GM12878 (cell line): ENCODE results near the gene TPD52L2. TPM values are rescaled to one million over a fixed set of nuclear protein-coding genes. Genes with fewer than 3 reads are reported as not detected.
A peak's percentile ranks its signal among the peaks of the same experiment; 100 is the strongest.
"Not testable (repeated sequence)": the region's sequence is repeated elsewhere in the genome, so short reads cannot be mapped to it uniquely, and the experiment has no call there.

Experiments
- ATAC-seq: fragments of 200-7000 bp; cut with Tn5 transposase; 3 replicates; pipeline ENCODE4 v1.9.1; 2020; ENCODE audit warnings: mild to moderate bottlenecking, moderate library complexity
- BruUV-seq: library from RNA; stranded (reverse); fragments of 400-500 nt; replicated peaks from 2 replicates; lab custom pipeline; 2021; lab: Mats Ljungman, UMichigan
- CTCF ChIA-PET: fragments of 300-600 bp; sonication (Branson Sonifier 250); formaldehyde crosslinking; extraction: SDS; loops from one replicate; lab custom pipeline; 2021; ENCODE audit warnings: inconsistent platforms; lab: Yijun Ruan, JAX
- POLR2A ChIA-PET: fragments of 350-600 bp; formaldehyde crosslinking; extraction: SDS; loops from one replicate; lab custom pipeline; 2021; ENCODE audit warnings: inconsistent platforms; lab: Charles Lee
- RAD21 ChIA-PET: fragments of 300-600 bp; sonication (Branson Sonifier 250); formaldehyde crosslinking; loops from one replicate; lab custom pipeline; 2023; ENCODE audit warnings: antibody characterized with exemption; ENCODE audit not compliant: unreplicated experiment; lab: Charles Lee
- SMC1A ChIA-PET: fragments of 300-600 bp; sonication (Branson Sonifier 250); formaldehyde crosslinking; loops from one replicate; lab custom pipeline; 2023; ENCODE audit not compliant: unreplicated experiment, uncharacterized antibody; lab: Charles Lee
- DNase-seq: peaks from one replicate; pipeline ENCODE4 v3.0.0-alpha.2; 2011; ENCODE audit warnings: low read depth, low spot score
- FAIRE-seq: peaks from 3 replicates; lab custom pipeline; 2011; peaks lifted over from hg19 to GRCh38; lab: Jason Lieb, UNC
- H2AFZ ChIP-seq: 2 replicates; pipeline ENCODE4 v1.6.0; 2011; ENCODE audit warnings: low read depth, low read length, control low read depth; ENCODE audit not compliant: control insufficient read depth
- H3K27ac ChIP-seq: 2 replicates; pipeline ENCODE4 v1.5.1; 2011; ENCODE audit warnings: control low read depth; ENCODE audit not compliant: control insufficient read depth, insufficient read depth
- H3K27me3 ChIP-seq, 2 experiments: replicated peaks in 1 of 2; 2 replicates each; pipeline versions ENCODE4 v1.6.0 to v1.6.1; 2011; ENCODE audit warnings: low read length in 1 of 2; ENCODE audit not compliant: control insufficient read depth in 2 of 2, insufficient read depth in 2 of 2
- H3K36me3 ChIP-seq, 2 experiments: 2 replicates each; pipeline ENCODE4 v1.5.1; 2011; ENCODE audit warnings: low read length in 1 of 2; ENCODE audit not compliant: control insufficient read depth in 2 of 2, insufficient read depth in 2 of 2
- H3K4me1 ChIP-seq: 2 replicates; pipeline ENCODE4 v1.6.1; 2011; ENCODE audit warnings: mild to moderate bottlenecking, low read length, moderate library complexity, mixed read lengths; ENCODE audit not compliant: control insufficient read depth, insufficient read depth
- H3K4me2 ChIP-seq: 2 replicates; pipeline ENCODE4 v1.6.0; 2011; ENCODE audit warnings: control low read depth; ENCODE audit not compliant: control insufficient read depth, insufficient read depth
- H3K4me3 ChIP-seq: fragments of 200-600 bp; sonication (generic); 2 replicates; pipeline ENCODE4 v1.5.1; 2016
- H3K79me2 ChIP-seq: 2 replicates; pipeline ENCODE4 v1.6.0; 2011; ENCODE audit warnings: low read length; ENCODE audit not compliant: control insufficient read depth, insufficient read depth
- H3K9ac ChIP-seq: 2 replicates; pipeline ENCODE4 v1.8.0; 2011; ENCODE audit warnings: low read length, control low read depth, mixed read lengths; ENCODE audit not compliant: control insufficient read depth, insufficient read depth
- H3K9me3 ChIP-seq: replicated peaks from 3 replicates; pipeline ENCODE4 v1.5.1; 2011; ENCODE audit warnings: mild to moderate bottlenecking, low read length; ENCODE audit not compliant: control insufficient read depth, insufficient read depth
- H4K20me1 ChIP-seq: 2 replicates; pipeline ENCODE4 v1.6.0; 2011; ENCODE audit not compliant: control insufficient read depth, insufficient read depth
- KDM1A ChIP-seq: fragments of 200-600 bp; sonication (generic); IDR thresholded peaks from 2 replicates; pipeline ENCODE4 v1.6.1; 2016; ENCODE audit warnings: borderline replicate concordance
- RUNX3 ChIP-seq: IDR thresholded peaks from 2 replicates; pipeline ENCODE4 v1.6.1; 2012; ENCODE audit warnings: low read length, inconsistent platforms
- WGBS: methylation state at CpG from one replicate; pipeline ENCODE4 v1.1.6; 2016; ENCODE audit warnings: low lambda C conversion rate; ENCODE audit not compliant: insufficient replicate concordance, insufficient coverage; ENCODE audit errors: missing lambda C conversion rate; 5-methylcytosine and 5-hydroxymethylcytosine counted together
- in situ Hi-C: fragments of 300-500 bp; cut with MboI; formaldehyde crosslinking; loops from 9 replicates; pipeline ENCODE4 v1.14.3; 2018; ENCODE audit warnings: mixed read lengths
- intact Hi-C: fragments of 100-400 bp; cut with micrococcal nuclease; formaldehyde crosslinking; loops from one replicate; pipeline ENCODE4 v1.14.2; 2022; ENCODE audit not compliant: unreplicated experiment
- polyA plus RNA-seq, 11 experiments: library from polyadenylated mRNA; depleted of rRNA in 4 of 11; unstranded in 6 of 11; stranded (reverse) in 5 of 11; fragments of >200 nt; fragmentation: Nextera tagmentation in 4 of 11; fragmentation: Illumina TruSeq in 1 of 11; extraction: Ambion mirVana in 4 of 11; extraction: Trizol in 1 of 11; gene quantifications; 1 replicate in 1 of 11; 2 replicates in 10 of 11; pipeline versions ENCODE4 v1.2.1 to v1.2.3, GENCODE V29; 2011 to 2016; ENCODE audit warnings: inconsistent platforms in 2 of 11, missing spikeins in 2 of 11, low read depth in 1 of 11
- total RNA-seq, 4 experiments: library from RNA; depleted of rRNA in 3 of 4; stranded (reverse); fragments of >200 nt in 3 of 4; fragmentation: Illumina TruSeq in 1 of 4; extraction: Trizol in 1 of 4; gene quantifications; 2 replicates each; pipeline versions ENCODE4 v1.2.1 to v1.2.3, GENCODE V29; 2013 to 2021

Gene TPD52L2
- total and polyA plus RNA-seq, 10 of the 15 experiments (the other 5 are each of a cell fraction or from before 2014, with no cell fraction given) = 1.6 to 71.0 (median 46.3) TPM

- RAD21 ChIA-PET, H2AFZ ChIP-seq, FAIRE-seq, POLR2A ChIA-PET, intact Hi-C loops, H3K27me3 ChIP-seq, H4K20me1 ChIP-seq, CTCF ChIA-PET, H3K4me3 ChIP-seq, ATAC-seq, H3K4me1 ChIP-seq, H3K9ac ChIP-seq, H3K9me3 ChIP-seq, H3K36me3 ChIP-seq, SMC1A ChIA-PET, H3K27ac ChIP-seq, DNase-seq, H3K4me2 ChIP-seq, in situ Hi-C loops: not testable (repeated sequence)
- 99% methylated on average over 8 of the region's 8 CpGs for WGBS
- TSS peak; percentile 37 for BruUV-seq
- peaks cover 23% of the 10 kb centered on the region for H3K79me2 ChIP-seq
These were observed 51.4 kb downstream of the TPD52L2 start for GRCh38 chr20:63916371-63916939.

- H3K9me3 ChIP-seq = peaks cover 2% of the 10 kb centered on the region; the same call in 2 of the 3 replicates
- no peak overlapping the region for H3K9ac ChIP-seq
- H4K20me1 ChIP-seq = no peaks in the 10 kb centered on the region
- H3K4me1 ChIP-seq = peaks cover 3% of the 10 kb centered on the region
- RAD21 ChIA-PET = interaction anchor here (1.6 kb wide), 1 partner anchor 21 kb away, joined by 4 read pairs; no protein-coding TSS in a partner anchor
- FAIRE-seq (peak; percentile 52), ATAC-seq (no peak), DNase-seq (no peak)
- H3K79me2 ChIP-seq = peaks cover 16% of the 10 kb centered on the region
- 56% methylated on average over 11 of the region's 11 CpGs for WGBS
- peak overlapping the region; percentile 8; the same call in 1 of the 2 replicates for H3K4me2 ChIP-seq
- H2AFZ ChIP-seq = no peak overlapping the region
- in situ Hi-C loops (no loop called here), intact Hi-C loops (no loop called here)
- no peaks in the 10 kb centered on the region for H3K27me3 ChIP-seq
- peak overlapping the region; percentile 13; the same call in 1 of the 2 replicates for H3K27ac ChIP-seq
- BruUV-seq = no TSS peak
- SMC1A ChIA-PET = no interaction called here
- H3K36me3 ChIP-seq = peaks cover 4 to 12% of the 10 kb centered on the region in 2 experiments; a peak in 3 of 4 replicates
- H3K4me3 ChIP-seq = no peak overlapping the region
- CTCF ChIA-PET = no interaction called here
- peak; percentile 55 for TF ChIP-seq RUNX3
- no peak for TF ChIP-seq KDM1A
- POLR2A ChIA-PET = no interaction called here
These were observed 52.7 kb downstream of the TPD52L2 start for GRCh38 chr20:63917811-63918210.
